Brain microvascular endothelial cell (primary cell): ENCODE data around the gene ELMO3.

ENCODE experiments used
- DNase-seq: peaks from one replicate; pipeline ENCODE4 v3.0.0-alpha.2; 2020
- H3K27ac ChIP-seq: fragments of 250-450 bp; sonication (Bioruptor Pico); 2 replicates; pipeline ENCODE4 v1.5.1; 2020; ENCODE audit warnings: mild to moderate bottlenecking, moderate library complexity
- H3K27me3 ChIP-seq: fragments of 250-450 bp; sonication (Bioruptor Pico); replicated peaks from 2 replicates; pipeline ENCODE4 v1.5.1; 2020; ENCODE audit warnings: mild to moderate bottlenecking
- H3K36me3 ChIP-seq: fragments of 250-450 bp; sonication (Bioruptor Pico); replicated peaks from 2 replicates; pipeline ENCODE4 v1.5.1; 2020; ENCODE audit warnings: mild to moderate bottlenecking
- H3K4me3 ChIP-seq: 2 replicates; pipeline ENCODE4 v1.5.1; 2011; ENCODE audit warnings: low read depth, mild to moderate bottlenecking, control low read depth, low read length, moderate library complexity
- in situ Hi-C: cut with HindIII; loops from 2 replicates; pipeline ENCODE4 v1.10.0; 2017; ENCODE audit warnings: low sequenced_read_pairs, low pct_ligation_motif_present
- TF ChIP-seq, protein P1 (sequence below): IDR thresholded peaks from 2 replicates; pipeline ENCODE4 v1.5.1; 2011; ENCODE audit warnings: low read depth, mild to moderate bottlenecking, moderate library complexity, low read length, control low read depth, inconsistent platforms; ENCODE audit errors: missing control alignments

The ELMO3 gene

GRCh38 chr16:67167588-67167987 is 31.3 kb upstream of the ELMO3 start:
- Histone ChIP-seq H3K27me3 (peaks cover 40% of the 10 kb centered on the region), H3K27ac (no peak overlapping the region), H3K4me3 (no peak overlapping the region), H3K36me3 (no peaks in the 10 kb centered on the region)
- no peak for DNase-seq
- in situ Hi-C loops = no loop called here
- TF ChIP-seq, protein P1, sequence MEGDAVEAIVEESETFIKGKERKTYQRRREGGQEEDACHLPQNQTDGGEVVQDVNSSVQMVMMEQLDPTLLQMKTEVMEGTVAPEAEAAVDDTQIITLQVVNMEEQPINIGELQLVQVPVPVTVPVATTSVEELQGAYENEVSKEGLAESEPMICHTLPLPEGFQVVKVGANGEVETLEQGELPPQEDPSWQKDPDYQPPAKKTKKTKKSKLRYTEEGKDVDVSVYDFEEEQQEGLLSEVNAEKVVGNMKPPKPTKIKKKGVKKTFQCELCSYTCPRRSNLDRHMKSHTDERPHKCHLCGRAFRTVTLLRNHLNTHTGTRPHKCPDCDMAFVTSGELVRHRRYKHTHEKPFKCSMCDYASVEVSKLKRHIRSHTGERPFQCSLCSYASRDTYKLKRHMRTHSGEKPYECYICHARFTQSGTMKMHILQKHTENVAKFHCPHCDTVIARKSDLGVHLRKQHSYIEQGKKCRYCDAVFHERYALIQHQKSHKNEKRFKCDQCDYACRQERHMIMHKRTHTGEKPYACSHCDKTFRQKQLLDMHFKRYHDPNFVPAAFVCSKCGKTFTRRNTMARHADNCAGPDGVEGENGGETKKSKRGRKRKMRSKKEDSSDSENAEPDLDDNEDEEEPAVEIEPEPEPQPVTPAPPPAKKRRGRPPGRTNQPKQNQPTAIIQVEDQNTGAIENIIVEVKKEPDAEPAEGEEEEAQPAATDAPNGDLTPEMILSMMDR = no peak

DNA sequence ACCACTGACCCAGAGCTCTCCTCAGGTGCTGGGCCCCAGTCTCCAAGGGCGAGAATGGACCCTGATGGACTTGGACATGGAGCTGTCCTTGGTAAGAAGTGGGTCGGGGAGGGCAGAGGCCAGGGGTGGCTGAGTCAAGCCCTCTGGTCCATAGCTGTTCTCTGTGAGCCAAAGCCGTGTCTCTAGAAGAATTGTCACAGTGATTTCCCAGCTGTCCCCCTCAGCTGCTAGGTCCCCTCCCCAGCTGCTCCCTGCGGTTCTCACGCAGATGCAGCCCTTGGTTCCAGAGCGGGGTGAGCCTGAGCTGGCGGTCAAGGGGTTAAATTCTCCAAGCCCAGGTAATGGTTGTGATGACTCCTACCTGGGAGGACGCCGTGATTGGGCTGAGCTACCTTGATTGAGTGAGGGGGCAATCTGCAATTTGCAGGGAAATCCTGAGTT is 29.9 kb upstream of the ELMO3 start:
- no peak for DNase-seq
- H3K27me3 ChIP-seq = peaks cover 32% of the 10 kb centered on the region
- no peak overlapping the region for H3K4me3 ChIP-seq
- H3K27ac ChIP-seq = no peak overlapping the region
- H3K36me3 ChIP-seq = no peaks in the 10 kb centered on the region
- TF ChIP-seq, protein P1 = no peak
- in situ Hi-C loops = no loop called here

DNA sequence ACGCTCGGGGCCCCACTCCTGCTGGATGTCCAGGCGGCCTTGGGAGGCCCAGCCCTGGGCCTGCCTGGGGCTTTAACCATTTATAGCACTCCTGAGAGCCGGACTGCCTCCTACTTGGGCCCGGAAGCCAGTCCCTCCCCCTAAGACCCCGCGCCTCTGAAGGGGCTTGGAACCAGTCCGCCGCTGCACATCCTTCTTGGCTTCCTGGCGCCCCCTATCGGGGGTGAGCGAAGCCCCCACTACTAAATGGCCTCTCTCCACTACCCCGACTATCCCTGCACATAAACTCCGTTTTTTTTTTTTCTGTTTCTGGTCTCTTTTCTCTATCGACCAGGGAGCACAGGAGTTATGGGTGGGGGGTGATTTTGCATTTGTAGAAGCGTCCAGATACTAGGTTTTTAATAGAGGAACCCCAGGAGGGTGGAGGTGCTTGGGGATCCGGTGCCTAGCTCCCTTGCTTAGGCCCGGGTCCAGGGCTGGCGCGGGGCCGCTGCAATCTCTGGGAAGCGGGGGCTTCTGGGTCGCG is 29.2 kb upstream of the ELMO3 start:
- peak overlapping the region; percentile 55 for H3K4me3 ChIP-seq
- peak overlapping the region; percentile 13 for H3K27ac ChIP-seq
- peaks cover 28% of the 10 kb centered on the region for H3K27me3 ChIP-seq
- TF ChIP-seq, protein P1 = peak; percentile 80
- H3K36me3 ChIP-seq = no peaks in the 10 kb centered on the region
- in situ Hi-C loops = no loop called here
- no peak for DNase-seq

- peaks cover 21% of the 10 kb centered on the region for H3K27me3 ChIP-seq
- peak within 1 kb of the TSS; percentile 55 for H3K4me3 ChIP-seq
- H3K27ac ChIP-seq = peak within 1 kb of the TSS; percentile 45
- DNase-seq = peak; percentile 33
- TF ChIP-seq, protein P1 = peak; percentile 32
- H3K36me3 ChIP-seq = no peaks in the 10 kb centered on the region
- in situ Hi-C loops = no loop called here
Measured at GRCh38 chr16:67170168-67170948, 28.6 kb upstream of the ELMO3 start, which contains the start of gene NOL3. TSS of gene NOL3 (plus strand) at chr16:67170538.

DNA sequence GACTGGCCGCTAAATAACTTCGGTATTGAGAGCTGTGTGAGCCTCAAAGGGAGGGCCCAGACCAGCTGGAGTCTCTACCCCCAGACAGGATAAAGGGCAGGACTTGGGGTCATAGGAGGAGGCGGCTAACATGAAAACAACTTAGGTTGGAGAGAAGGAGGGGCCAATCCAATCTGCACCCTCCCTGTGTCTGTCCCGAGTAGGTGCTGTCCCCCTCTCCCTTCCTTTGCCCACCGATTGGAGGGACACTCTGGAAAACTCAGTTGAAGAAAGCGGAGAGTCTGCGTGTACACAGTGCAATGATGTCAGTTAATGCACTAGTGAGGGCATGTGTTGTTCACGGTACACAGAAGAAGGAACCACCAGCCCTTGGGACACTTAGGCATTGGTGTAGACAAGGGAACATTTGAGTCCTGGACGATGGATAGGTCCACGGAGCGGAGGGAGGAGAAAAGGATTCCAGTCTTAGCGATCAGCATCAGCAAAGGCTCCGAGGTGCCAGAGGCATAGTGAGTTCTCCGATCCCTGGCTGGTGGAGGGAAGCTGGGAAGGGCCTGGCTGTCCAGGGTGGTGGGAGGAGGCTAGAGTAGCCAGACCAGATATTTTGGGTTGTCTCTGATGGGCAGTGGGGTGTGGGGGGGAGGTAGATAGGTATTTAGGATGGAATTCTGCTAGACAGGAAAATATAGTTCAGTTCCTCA is 27.8 kb upstream of the ELMO3 start:
- H3K27me3 ChIP-seq = peaks cover 16% of the 10 kb centered on the region
- TF ChIP-seq, protein P1 = no peak
- peak overlapping the region; percentile 45 for H3K27ac ChIP-seq
- no peak for DNase-seq
- in situ Hi-C loops = no loop called here
- H3K4me3 ChIP-seq = peak overlapping the region; percentile 55
- H3K36me3 ChIP-seq = no peaks in the 10 kb centered on the region
